ENCODE measurements around the gene KISS1.
"Not testable (repeated sequence)": the region's sequence is repeated elsewhere in the genome, so short reads cannot be mapped to it uniquely, and the experiment has no call there.

The KISS1 gene

GRCh38 chr1:204196068-204196795 is at the start of gene KISS1:
Gene KISS1, minus strand, starts transcription at chr1:204196491. Its CDS starts 3,615 bp downstream, at chr1:204192876.
- no peak for DNase-seq (ENCODE audit: extremely low spot score)
- CTCF ChIA-PET: interaction anchor here (4.0 kb wide), 1 partner anchor 11 kb away, joined by 19 read pairs; no protein-coding TSS in a partner anchor
- POLR2A ChIA-PET: no interaction called here
- no peak for TF ChIP-seq BHLHE40 (IDR thresholded peaks at IDR 0.05; ENCODE audit: borderline replicate concordance)
- TF ChIP-seq FOXM1 (IDR thresholded peaks at IDR 0.05; ENCODE audit: borderline replicate concordance): no peak
- no peak for TF ChIP-seq NFRKB (IDR thresholded peaks at IDR 0.05)
- no peak for TF ChIP-seq CTBP1 (IDR thresholded peaks at IDR 0.05; ENCODE audit: borderline replicate concordance)
- TF ChIP-seq LEF1 (IDR thresholded peaks at IDR 0.05; ENCODE audit: borderline replicate concordance): no peak
- no peak for TF ChIP-seq PKNOX1 (IDR thresholded peaks at IDR 0.05)
- TF ChIP-seq FOXA1 (IDR thresholded peaks at IDR 0.05): no peak
- no peak for TF ChIP-seq ARNT (IDR thresholded peaks at IDR 0.05)

GRCh38 chr1:204242920-204243319 is 46.6 kb upstream of the KISS1 start:
- ChIA-PET CTCF (no interaction called here), POLR2A (no interaction called here)
- DNase-seq (ENCODE audit: extremely low spot score): no peak
- no peak for TF ChIP-seq L3MBTL2 (conservative IDR thresholded peaks at IDR 0.05)
- TF ChIP-seq BHLHE40 (IDR thresholded peaks at IDR 0.05; ENCODE audit: borderline replicate concordance): no peak
- TF ChIP-seq SP1 (IDR thresholded peaks at IDR 0.05): no peak
- TF ChIP-seq LEF1 (IDR thresholded peaks at IDR 0.05; ENCODE audit: borderline replicate concordance): no peak
- TF ChIP-seq ARNT (IDR thresholded peaks at IDR 0.05): no peak
- TF ChIP-seq TARDBP (IDR thresholded peaks at IDR 0.05): no peak
- TF ChIP-seq FOXM1 (IDR thresholded peaks at IDR 0.05; ENCODE audit: borderline replicate concordance): no peak
- no peak for TF ChIP-seq FOXA1 (IDR thresholded peaks at IDR 0.05)
- TF ChIP-seq PKNOX1 (IDR thresholded peaks at IDR 0.05): no peak
- TF ChIP-seq SUZ12 (IDR thresholded peaks at IDR 0.05): no peak
- TF ChIP-seq FOXK2 (IDR thresholded peaks at IDR 0.05): no peak
- TF ChIP-seq CTBP1 (IDR thresholded peaks at IDR 0.05; ENCODE audit: borderline replicate concordance): no peak

GRCh38 chr1:204241914-204242313 is 45.6 kb upstream of the KISS1 start:
- no peak for DNase-seq (ENCODE audit: extremely low spot score)
- no peak for TF ChIP-seq FOXM1 (IDR thresholded peaks at IDR 0.05; ENCODE audit: borderline replicate concordance)
- TF ChIP-seq SUZ12 (IDR thresholded peaks at IDR 0.05): no peak
- TF ChIP-seq L3MBTL2 (conservative IDR thresholded peaks at IDR 0.05): no peak
- TF ChIP-seq TARDBP (IDR thresholded peaks at IDR 0.05): no peak
- TF ChIP-seq ELF4 (IDR thresholded peaks at IDR 0.05): no peak
- no peak for TF ChIP-seq ARNT (IDR thresholded peaks at IDR 0.05)
- no peak for TF ChIP-seq ZNF384 (IDR thresholded peaks at IDR 0.05)
- no peak for TF ChIP-seq FOXA1 (IDR thresholded peaks at IDR 0.05)
- TF ChIP-seq PKNOX1 (IDR thresholded peaks at IDR 0.05): no peak
- no peak for TF ChIP-seq NFRKB (IDR thresholded peaks at IDR 0.05)
- TF ChIP-seq CTBP1 (IDR thresholded peaks at IDR 0.05; ENCODE audit: borderline replicate concordance): no peak
- no peak for TF ChIP-seq LEF1 (IDR thresholded peaks at IDR 0.05; ENCODE audit: borderline replicate concordance)
- no peak for TF ChIP-seq HDGF (IDR thresholded peaks at IDR 0.05; ENCODE audit: borderline replicate concordance)
- TF ChIP-seq SP1 (IDR thresholded peaks at IDR 0.05): no peak
- ChIA-PET CTCF (interaction anchor here (1.1 kb wide), 1 partner anchor 35 kb away, joined by 4 read pairs; no protein-coding TSS in a partner anchor), POLR2A (no interaction called here)

- TF ChIP-seq SUZ12 (IDR thresholded peaks at IDR 0.05): no peak
- ChIA-PET POLR2A (no interaction called here), CTCF (interaction anchor here (1.1 kb wide), 1 partner anchor 34 kb away, joined by 4 read pairs; no protein-coding TSS in a partner anchor)
- no peak for DNase-seq (ENCODE audit: extremely low spot score)
Observed at GRCh38 chr1:204241050-204241449, 44.8 kb upstream of the KISS1 start.

- TF ChIP-seq FOXM1 (IDR thresholded peaks at IDR 0.05; ENCODE audit: borderline replicate concordance) (no peak), CTBP1 (IDR thresholded peaks at IDR 0.05; ENCODE audit: borderline replicate concordance) (no peak), TARDBP (IDR thresholded peaks at IDR 0.05) (no peak), SP1 (IDR thresholded peaks at IDR 0.05) (no peak), L3MBTL2 (conservative IDR thresholded peaks at IDR 0.05) (no peak), BHLHE40 (IDR thresholded peaks at IDR 0.05; ENCODE audit: borderline replicate concordance) (no peak), SUZ12 (IDR thresholded peaks at IDR 0.05) (no peak)
- ChIA-PET CTCF (no interaction called here), POLR2A (no interaction called here)
- DNase-seq (ENCODE audit: extremely low spot score): no peak
Observed at GRCh38 chr1:204240233-204240632, 43.9 kb upstream of the KISS1 start.

- DNase-seq (ENCODE audit: extremely low spot score); POLR2A ChIA-PET; CTCF ChIA-PET: not testable (repeated sequence)
Observed at GRCh38 chr1:204239401-204239800, 43.1 kb upstream of the KISS1 start.

GRCh38 chr1:204238520-204238919 is 42.2 kb upstream of the KISS1 start:
- CTCF ChIA-PET; DNase-seq (ENCODE audit: extremely low spot score); POLR2A ChIA-PET: not testable (repeated sequence)

GRCh38 chr1:204237515-204237914 is 41.2 kb upstream of the KISS1 start:
- CTCF ChIA-PET; POLR2A ChIA-PET; DNase-seq (ENCODE audit: extremely low spot score): not testable (repeated sequence)

All from HEK293T (cell line).